GM13977 (cell line): Measurements from ENCODE around the gene MIAT.
A peak's percentile ranks its signal among the peaks of the same experiment; 100 is the strongest.
"Not testable (repeated sequence)": the region's sequence is repeated elsewhere in the genome, so short reads cannot be mapped to it uniquely, and the experiment has no call there.

ENCODE experiments used
- DNase-seq: peaks from one replicate; pipeline ENCODE4 v3.0.0; 2012; ENCODE audit warnings: low spot score
- CTCF ChIP-seq: IDR thresholded peaks from 2 replicates; pipeline ENCODE4 v1.5.1; 2012; ENCODE audit warnings: mild to moderate bottlenecking, control low read depth; ENCODE audit not compliant: insufficient read depth; ENCODE audit errors: extremely low read depth, missing control alignments
- in situ Hi-C: fragments of 300-500 bp; cut with MboI; formaldehyde crosslinking; loops from one replicate; pipeline ENCODE4 v1.12.0; 2022; ENCODE audit warnings: low sequenced_read_pairs, low pct_unique_long_range_greater_than_20kb, mixed read lengths, inconsistent platforms; ENCODE audit not compliant: unreplicated experiment

MIAT gene

GRCh38 chr22:26701323-26701722, 43.9 kb downstream of the MIAT start:
- no peak for TF ChIP-seq CTCF
- no peak for DNase-seq
- in situ Hi-C loops, result no loop called here

GRCh38 chr22:26702906-26703830, 45.8 kb downstream of the MIAT start:
- in situ Hi-C loops, result no loop called here
- DNase-seq, result no peak
- TF ChIP-seq CTCF, result no peak

- DNase-seq, in situ Hi-C loops: not testable (repeated sequence)
Observed at GRCh38 chr22:26705379-26705778, 48.0 kb downstream of the MIAT start.

- no peak for DNase-seq
- TF ChIP-seq CTCF, result no peak
- in situ Hi-C loops, result no loop called here
Observed at GRCh38 chr22:26707090-26707489, 49.7 kb downstream of the MIAT start.

GRCh38 chr22:26707581-26707980, 50.2 kb downstream of the MIAT start:
- no peak for DNase-seq
- in situ Hi-C loops, result no loop called here
- TF ChIP-seq CTCF, result no peak

- TF ChIP-seq CTCF, result no peak
- peak; percentile 65 for DNase-seq
- in situ Hi-C loops, result no loop called here
Observed at GRCh38 chr22:26708256-26709009, 51.0 kb downstream of the MIAT start.
